Neuronal stem cell (in vitro differentiated cells): Measurements from ENCODE around the gene KIAA0040.

Source experiments
- DNase-seq: peaks from one replicate; pipeline ENCODE4 v3.0.0-alpha.2; 2013; ENCODE audit warnings: low spot score
- H2AFZ ChIP-seq: one replicate; pipeline ENCODE4 v1.6.1; 2013; ENCODE audit warnings: mild to moderate bottlenecking, low read length, inconsistent platforms
- H2AK5ac ChIP-seq: 2 replicates; pipeline ENCODE4 v1.6.1; 2013; ENCODE audit warnings: low read depth, mild to moderate bottlenecking, inconsistent platforms, low read length, moderate library complexity, mixed read lengths
- H2BK120ac ChIP-seq: 2 replicates; pipeline ENCODE4 v1.6.1; 2013; ENCODE audit warnings: low read depth, mild to moderate bottlenecking, inconsistent platforms, low read length, moderate library complexity, mixed read lengths
- H2BK12ac ChIP-seq: one replicate; pipeline ENCODE4 v1.6.1; 2013; ENCODE audit warnings: low read length, inconsistent platforms
- H2BK15ac ChIP-seq: 2 replicates; pipeline ENCODE4 v1.6.1; 2013; ENCODE audit warnings: mild to moderate bottlenecking, low read length, inconsistent platforms, mixed read lengths
- H2BK5ac ChIP-seq: one replicate; pipeline ENCODE4 v1.6.1; 2013; ENCODE audit warnings: inconsistent platforms, mild to moderate bottlenecking, low read length, moderate library complexity
- H3K14ac ChIP-seq: one replicate; pipeline ENCODE4 v1.6.1; 2013; ENCODE audit warnings: low read length, inconsistent platforms
- H3K18ac ChIP-seq: 2 replicates; pipeline ENCODE4 v1.6.1; 2013; ENCODE audit warnings: low read length, inconsistent platforms
- H3K23ac ChIP-seq: 2 replicates; pipeline ENCODE4 v1.6.1; 2013; ENCODE audit warnings: low read depth, mild to moderate bottlenecking, mixed read lengths, low read length, inconsistent platforms; ENCODE audit not compliant: poor library complexity
- H3K27ac ChIP-seq: replicated peaks from 3 replicates; pipeline ENCODE4 v1.5.1; 2013; ENCODE audit warnings: low read length, inconsistent platforms
- H3K27me3 ChIP-seq, 3 experiments: 2 replicates each; pipeline ENCODE4 v1.6.1; 2013; ENCODE audit warnings: low read length in 3 of 3, mild to moderate bottlenecking in 2 of 3, inconsistent platforms in 1 of 3, low read depth in 1 of 3, mixed read lengths in 1 of 3, moderate library complexity in 1 of 3; ENCODE audit not compliant: control insufficient read depth in 3 of 3, insufficient read depth in 3 of 3
- H3K36me3 ChIP-seq, 2 donors: replicated peaks in 1 of 2; 2 replicates each; pipeline ENCODE4 v1.6.1; 2013; ENCODE audit warnings: low read length in 2 of 2; ENCODE audit not compliant: control insufficient read depth in 2 of 2, insufficient read depth in 2 of 2
- H3K4ac ChIP-seq: 2 replicates; pipeline ENCODE4 v1.6.1; 2013; ENCODE audit warnings: inconsistent platforms, mild to moderate bottlenecking, low read length, moderate library complexity
- H3K4me1 ChIP-seq, 2 donors: 1 replicate in 1 of 2; 2 replicates in 1 of 2; pipeline ENCODE4 v1.6.1; 2013; ENCODE audit warnings: low read length in 2 of 2, low read depth in 1 of 2; ENCODE audit not compliant: control insufficient read depth in 2 of 2, insufficient read depth in 1 of 2
- H3K4me2 ChIP-seq: one replicate; pipeline ENCODE4 v1.6.1; 2013; ENCODE audit warnings: mild to moderate bottlenecking, low read length, inconsistent platforms; ENCODE audit not compliant: insufficient read depth, poor library complexity, severe bottlenecking
- H3K4me3 ChIP-seq, 2 donors: 2 replicates each; pipeline ENCODE4 v1.5.1; 2013; ENCODE audit warnings: low read length in 2 of 2, mild to moderate bottlenecking in 2 of 2, inconsistent platforms in 1 of 2, moderate library complexity in 1 of 2
- H3K79me1 ChIP-seq: one replicate; pipeline ENCODE4 v1.6.1; 2013; ENCODE audit warnings: low read depth, mild to moderate bottlenecking, inconsistent platforms, low read length, moderate library complexity
- H3K9ac ChIP-seq: one replicate; pipeline ENCODE4 v1.6.1; 2013; ENCODE audit warnings: mild to moderate bottlenecking, low read depth, low read length, inconsistent platforms; ENCODE audit not compliant: poor library complexity
- H3K9me3 ChIP-seq, 2 donors: replicated peaks in 1 of 2; 2 replicates each; pipeline versions ENCODE3 to v1.6.1; 2013; ENCODE audit warnings: low read length in 2 of 2, mild to moderate bottlenecking in 2 of 2, inconsistent platforms in 1 of 2, low read depth in 1 of 2, mixed read lengths in 1 of 2, moderate library complexity in 1 of 2; ENCODE audit not compliant: control insufficient read depth in 2 of 2, insufficient read depth in 1 of 2
- H4K8ac ChIP-seq: one replicate; pipeline ENCODE4 v1.6.1; 2013; ENCODE audit warnings: low read depth, mild to moderate bottlenecking, inconsistent platforms, low read length, moderate library complexity
- H4K91ac ChIP-seq: one replicate; pipeline ENCODE4 v1.6.1; 2013; ENCODE audit warnings: low read length, low read depth, mild to moderate bottlenecking, inconsistent platforms; ENCODE audit not compliant: poor library complexity
- WGBS, 2 donors: extraction: QIAGEN DNeasy Blood & Tissue Kit; methylation state at CpG; one replicate each; pipeline ENCODE4 v1.1.7; 2013; ENCODE audit warnings: missing lambda C conversion rate in 2 of 2, mixed read lengths in 1 of 2; ENCODE audit not compliant: insufficient read length in 2 of 2, insufficient replicate concordance in 1 of 2; ENCODE audit errors: extremely low coverage in 2 of 2; 5-methylcytosine and 5-hydroxymethylcytosine counted together

KIAA0040 gene

GRCh38 chr1:175195281-175195680 is 2.7 kb upstream of the KIAA0040 start:
- H3K27ac ChIP-seq, result no peak overlapping the region
- H4K8ac ChIP-seq, result no peak overlapping the region
- no peaks in the 10 kb centered on the region for H3K79me1 ChIP-seq
- H3K27me3 ChIP-seq, result peaks cover 0 to 46% (median 33%) of the 10 kb centered on the region in 3 experiments
- H2BK12ac ChIP-seq, result no peak overlapping the region
- H4K91ac ChIP-seq, result no peak overlapping the region
- no peak overlapping the region for H3K4ac ChIP-seq
- no peak overlapping the region for H3K4me2 ChIP-seq
- DNase-seq, result no peak
- no peaks in the 10 kb centered on the region for H3K36me3 ChIP-seq
- H3K4me1 ChIP-seq, result peaks cover 4 to 6% of the 10 kb centered on the region in 2 donors
- WGBS, 2 donors, result no CpG with 5 or more reads among the region's 1 CpG
- H3K18ac ChIP-seq, result no peak overlapping the region
- H3K4me3 ChIP-seq, result no peak overlapping the region
- no peak overlapping the region for H3K14ac ChIP-seq
- H3K9me3 ChIP-seq, result no peaks in the 10 kb centered on the region
- no peak overlapping the region for H3K9ac ChIP-seq
- H3K23ac ChIP-seq, result no peak overlapping the region
- no peak overlapping the region for H2BK120ac ChIP-seq
- H2AFZ ChIP-seq, result no peak overlapping the region
- H2AK5ac ChIP-seq, result no peak overlapping the region
- no peak overlapping the region for H2BK15ac ChIP-seq
- no peak overlapping the region for H2BK5ac ChIP-seq

- no peak overlapping the region for H3K18ac ChIP-seq
- no CpG with 5 or more reads among the region's 4 CpGs for WGBS, 2 donors
- H2BK12ac ChIP-seq, result no peak overlapping the region
- H3K36me3 ChIP-seq, result no peaks in the 10 kb centered on the region
- H2BK5ac ChIP-seq, result no peak overlapping the region
- H3K4me2 ChIP-seq, result no peak overlapping the region
- H3K4me1 ChIP-seq, result peaks cover 4 to 6% of the 10 kb centered on the region in 2 donors
- no peak overlapping the region for H4K8ac ChIP-seq
- H2BK120ac ChIP-seq, result no peak overlapping the region
- H2AFZ ChIP-seq, result peak overlapping the region; percentile 88
- no peaks in the 10 kb centered on the region for H3K9me3 ChIP-seq
- no peak overlapping the region for H3K27ac ChIP-seq
- no peak for DNase-seq
- no peak overlapping the region for H4K91ac ChIP-seq
- peaks cover 0 to 57% (median 34%) of the 10 kb centered on the region in 3 experiments for H3K27me3 ChIP-seq
- no peaks in the 10 kb centered on the region for H3K79me1 ChIP-seq
- H3K14ac ChIP-seq, result no peak overlapping the region
- H3K4me3 ChIP-seq, result no peak overlapping the region
- no peak overlapping the region for H3K4ac ChIP-seq
- no peak overlapping the region for H3K9ac ChIP-seq
- no peak overlapping the region for H2AK5ac ChIP-seq
- no peak overlapping the region for H3K23ac ChIP-seq
- no peak overlapping the region for H2BK15ac ChIP-seq
Observed at GRCh38 chr1:175193527-175193910, 943 bp upstream of the KIAA0040 start.

DNA sequence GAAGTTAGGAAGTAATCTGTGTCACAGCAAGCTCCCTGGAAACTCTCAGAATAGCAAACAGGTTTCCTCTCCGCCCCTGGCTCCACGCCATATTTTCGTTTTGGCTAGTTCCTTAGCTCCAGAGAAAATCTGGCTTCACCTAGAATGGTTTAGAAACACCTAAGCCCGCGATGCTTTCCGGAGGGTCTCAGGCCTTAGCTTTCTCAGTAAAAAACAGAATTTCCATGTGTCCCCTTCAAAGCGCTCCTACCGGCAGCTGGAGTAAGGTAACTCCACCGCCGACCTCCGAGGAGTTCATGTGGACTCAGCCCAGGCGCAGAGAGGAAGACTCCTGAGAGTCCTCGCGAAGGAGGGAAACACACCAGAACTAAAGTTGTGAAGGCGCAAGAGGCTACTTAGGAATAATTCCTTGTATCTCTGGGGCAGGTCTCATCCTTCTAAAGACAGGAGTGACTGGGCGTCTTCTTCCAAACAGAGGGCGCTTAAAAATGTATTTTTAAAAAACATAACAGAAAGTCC is 406 bp downstream of the KIAA0040 start:
- H3K18ac ChIP-seq, result peak overlapping the region; percentile 63
- H3K4ac ChIP-seq, result no peak overlapping the region
- DNase-seq, result no peak
- H2BK15ac ChIP-seq, result no peak overlapping the region
- H3K27me3 ChIP-seq, result peaks cover 0 to 59% (median 34%) of the 10 kb centered on the region in 3 experiments
- WGBS, 2 donors, result no CpG with 5 or more reads among the region's 17 CpGs
- peaks cover 4 to 6% of the 10 kb centered on the region in 2 donors for H3K4me1 ChIP-seq
- no peak overlapping the region for H2AK5ac ChIP-seq
- no peak overlapping the region for H2BK12ac ChIP-seq
- no peak overlapping the region for H4K91ac ChIP-seq
- peak overlapping the region; percentile 89 for H3K4me2 ChIP-seq
- H3K27ac ChIP-seq, result no peak overlapping the region
- no peaks in the 10 kb centered on the region for H3K9me3 ChIP-seq
- no peak overlapping the region for H4K8ac ChIP-seq
- H3K9ac ChIP-seq, result no peak overlapping the region
- peak overlapping the region in 1 of 2 donors; percentile 55 for H3K4me3 ChIP-seq
- H2AFZ ChIP-seq, result peak overlapping the region; percentile 88
- no peak overlapping the region for H2BK5ac ChIP-seq
- no peaks in the 10 kb centered on the region for H3K79me1 ChIP-seq
- no peak overlapping the region for H3K14ac ChIP-seq
- no peak overlapping the region for H3K23ac ChIP-seq
- no peak overlapping the region for H2BK120ac ChIP-seq
- no peaks in the 10 kb centered on the region for H3K36me3 ChIP-seq

- Histone ChIP-seq H2BK5ac (no peak overlapping the region), H2BK15ac (no peak overlapping the region), H3K27ac (no peak overlapping the region), H4K91ac (no peak overlapping the region), H3K4ac (no peak overlapping the region), H4K8ac (no peak overlapping the region), H2AFZ (peak overlapping the region; percentile 88), H3K4me1 (peaks cover 4 to 6% of the 10 kb centered on the region in 2 donors), H3K36me3 (no peaks in the 10 kb centered on the region), H2BK12ac (no peak overlapping the region), H2BK120ac (no peak overlapping the region), H3K9ac (no peak overlapping the region), H3K27me3 (peaks cover 0 to 60% (median 34%) of the 10 kb centered on the region in 3 experiments), H3K23ac (no peak overlapping the region), H3K14ac (no peak overlapping the region), H2AK5ac (no peak overlapping the region), H3K4me3 (no peak overlapping the region), H3K9me3 (no peaks in the 10 kb centered on the region), H3K4me2 (no peak overlapping the region), H3K18ac (no peak overlapping the region), H3K79me1 (no peaks in the 10 kb centered on the region)
- DNase-seq, result no peak
- WGBS, 2 donors, result no CpG with 5 or more reads among the region's 7 CpGs
Observed at GRCh38 chr1:175191659-175192058, 917 bp downstream of the KIAA0040 start.
